B cell (primary cell): ENCODE results near the gene TMEM238L.

Source experiments
- CTCF ChIP-seq: fragments of 200-600 bp; IDR thresholded peaks from one replicate; pipeline ENCODE4 v1.8.0; 2022; ENCODE audit warnings: antibody characterized with exemption, mild to moderate bottlenecking
- EZH2 ChIP-seq: IDR thresholded peaks from 2 replicates; pipeline ENCODE4 v1.6.1; 2012; ENCODE audit warnings: borderline replicate concordance, low read depth, mild to moderate bottlenecking, moderate library complexity, low read length; ENCODE audit not compliant: insufficient read depth, poor library complexity, severe bottlenecking

GRCh38 chr17:10777890-10778289, 26.0 kb downstream of the TMEM238L start:
- no peak for TF ChIP-seq CTCF
- no peak for TF ChIP-seq EZH2
